ENCODE data around the gene QRSL1. TPM values are rescaled to one million over a fixed set of nuclear protein-coding genes. Genes with fewer than 3 reads are reported as not detected.
A peak's percentile ranks its signal among the peaks of the same experiment; 100 is the strongest.

QRSL1 gene
- total RNA-seq, 4 donors from 2014 or later = 8.2 to 19.8 (median 12.8) TPM

DNA sequence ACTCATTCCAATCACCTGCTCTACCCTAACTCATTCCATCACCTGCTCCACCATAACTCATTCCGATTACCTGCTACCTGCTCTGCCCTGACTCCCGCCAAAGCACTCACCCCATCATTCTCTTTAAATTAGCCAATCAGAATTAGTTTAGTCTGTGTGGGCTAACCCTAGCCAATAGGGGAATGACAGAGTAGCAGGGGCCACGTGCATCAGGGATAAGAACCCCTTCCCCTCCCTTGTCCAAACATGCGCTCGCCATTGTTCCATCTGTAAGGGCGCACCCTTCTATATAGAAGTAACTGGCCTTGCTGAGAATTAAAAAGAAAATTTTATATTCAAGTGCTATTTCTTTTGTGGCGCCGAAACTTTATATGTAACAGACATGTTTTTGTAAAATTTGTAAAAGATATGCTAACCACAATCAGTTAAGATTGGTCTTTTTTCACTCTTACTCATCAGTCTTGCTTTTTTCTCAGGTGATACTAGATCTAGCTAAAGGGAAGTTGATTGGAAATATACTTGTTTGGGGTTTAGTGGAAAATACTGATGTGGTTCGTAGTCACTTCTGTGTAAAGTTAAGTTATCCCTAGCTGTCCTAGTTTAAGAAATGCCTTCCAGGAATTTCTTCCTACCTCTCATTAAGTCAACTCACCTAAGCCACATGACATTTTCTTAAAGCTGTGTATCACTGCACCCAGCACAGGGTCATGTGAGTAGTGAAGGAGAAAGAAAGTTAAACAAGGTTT lies 16.5 kb upstream of the QRSL1 start:
- Histone ChIP-seq H3K27ac (no peak overlapping the region), H3K4me3 (no peak overlapping the region), H3K27me3 (no peaks in the 10 kb centered on the region), H3K9me3 (no peaks in the 10 kb centered on the region), H3K36me3 (no peaks in the 10 kb centered on the region), H3K4me1 (no peaks in the 10 kb centered on the region)
- no peak for TF ChIP-seq POLR2A (IDR thresholded peaks at IDR 0.05)
- TF ChIP-seq, protein P1, sequence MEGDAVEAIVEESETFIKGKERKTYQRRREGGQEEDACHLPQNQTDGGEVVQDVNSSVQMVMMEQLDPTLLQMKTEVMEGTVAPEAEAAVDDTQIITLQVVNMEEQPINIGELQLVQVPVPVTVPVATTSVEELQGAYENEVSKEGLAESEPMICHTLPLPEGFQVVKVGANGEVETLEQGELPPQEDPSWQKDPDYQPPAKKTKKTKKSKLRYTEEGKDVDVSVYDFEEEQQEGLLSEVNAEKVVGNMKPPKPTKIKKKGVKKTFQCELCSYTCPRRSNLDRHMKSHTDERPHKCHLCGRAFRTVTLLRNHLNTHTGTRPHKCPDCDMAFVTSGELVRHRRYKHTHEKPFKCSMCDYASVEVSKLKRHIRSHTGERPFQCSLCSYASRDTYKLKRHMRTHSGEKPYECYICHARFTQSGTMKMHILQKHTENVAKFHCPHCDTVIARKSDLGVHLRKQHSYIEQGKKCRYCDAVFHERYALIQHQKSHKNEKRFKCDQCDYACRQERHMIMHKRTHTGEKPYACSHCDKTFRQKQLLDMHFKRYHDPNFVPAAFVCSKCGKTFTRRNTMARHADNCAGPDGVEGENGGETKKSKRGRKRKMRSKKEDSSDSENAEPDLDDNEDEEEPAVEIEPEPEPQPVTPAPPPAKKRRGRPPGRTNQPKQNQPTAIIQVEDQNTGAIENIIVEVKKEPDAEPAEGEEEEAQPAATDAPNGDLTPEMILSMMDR (IDR thresholded peaks at IDR 0.05) = no peak
- no peak for DNase-seq

DNA sequence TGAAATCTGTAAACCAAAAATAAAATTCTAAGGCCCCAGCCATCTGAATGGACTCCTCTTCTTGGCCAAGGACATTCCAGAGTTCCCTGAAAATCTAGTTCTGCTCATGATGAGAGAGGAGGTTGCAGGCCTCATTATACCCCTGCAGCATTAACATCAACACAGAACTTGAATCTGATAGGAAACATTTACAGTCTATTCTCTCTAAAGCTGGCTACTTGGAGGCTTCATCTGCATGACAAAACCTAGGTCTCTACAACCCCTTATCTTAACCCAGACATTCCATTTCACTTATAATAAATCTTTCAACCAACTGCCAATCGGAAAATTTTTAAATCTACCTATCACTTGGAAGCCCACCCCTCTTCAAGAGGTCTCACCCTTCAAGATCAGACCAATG lies 15.8 kb upstream of the QRSL1 start:
- Histone ChIP-seq H3K27ac (peak overlapping the region in 1 of 4 donors; percentile 6), H3K36me3 (peaks cover 0 to under 1% (median 0%) of the 10 kb centered on the region in 3 donors), H3K4me1 (no peaks in the 10 kb centered on the region), H3K27me3 (no peaks in the 10 kb centered on the region), H3K9me3 (no peaks in the 10 kb centered on the region), H3K4me3 (no peak overlapping the region)
- DNase-seq = no peak
- TF ChIP-seq, protein P1 (IDR thresholded peaks at IDR 0.05) = no peak
- no peak for TF ChIP-seq POLR2A (IDR thresholded peaks at IDR 0.05)

- Histone ChIP-seq H3K4me1 (no peaks in the 10 kb centered on the region), H3K9me3 (no peaks in the 10 kb centered on the region), H3K27ac (peak overlapping the region in 1 of 4 donors; percentile 6), H3K36me3 (peaks cover 0 to 6% (median 0%) of the 10 kb centered on the region in 3 donors), H3K4me3 (no peak overlapping the region), H3K27me3 (no peaks in the 10 kb centered on the region)
- TF ChIP-seq, protein P1 (IDR thresholded peaks at IDR 0.05) = no peak
- no peak for TF ChIP-seq POLR2A (IDR thresholded peaks at IDR 0.05)
- DNase-seq = no peak
Observed at GRCh38 chr6:106614166-106614565, 15.2 kb upstream of the QRSL1 start.

DNA sequence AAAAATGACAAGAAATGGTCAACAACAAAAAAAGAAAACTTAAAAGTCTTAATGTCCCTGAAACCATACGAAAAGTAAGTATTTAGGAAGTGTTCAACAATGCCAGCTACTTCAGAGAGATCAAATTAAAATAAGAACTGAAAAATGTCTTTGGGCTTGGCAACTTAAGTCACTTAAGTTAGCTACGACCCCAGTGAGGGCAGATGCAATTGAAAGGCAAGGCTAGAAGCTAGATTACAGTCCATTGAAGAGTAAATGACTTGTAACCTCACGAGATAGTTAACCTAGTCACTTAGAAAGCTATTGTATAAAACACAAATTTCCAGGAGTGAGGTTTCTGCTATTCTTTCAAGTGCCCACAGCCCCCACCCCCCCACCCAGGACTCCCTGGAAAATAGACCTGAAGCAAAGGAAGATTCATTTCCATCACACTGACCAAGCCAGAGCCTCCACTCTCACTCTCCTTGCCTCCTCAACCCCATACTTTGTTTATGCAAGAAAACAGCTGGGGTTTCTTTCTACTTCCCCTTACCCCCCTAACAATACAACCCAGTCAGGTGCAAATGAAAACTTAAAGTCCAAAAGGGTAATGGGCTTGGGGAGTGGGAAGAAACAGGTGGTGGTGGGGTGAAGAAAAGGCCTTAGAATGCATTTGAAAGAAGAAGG lies 14.7 kb upstream of the QRSL1 start:
- no peak for DNase-seq
- Histone ChIP-seq H3K4me1 (no peaks in the 10 kb centered on the region), H3K4me3 (no peak overlapping the region), H3K27ac (peak overlapping the region in 1 of 4 donors; percentile 6), H3K9me3 (no peaks in the 10 kb centered on the region), H3K27me3 (no peaks in the 10 kb centered on the region), H3K36me3 (peaks cover 0 to 6% (median 0%) of the 10 kb centered on the region in 3 donors)
- TF ChIP-seq, protein P1 (IDR thresholded peaks at IDR 0.05) = no peak
- no peak for TF ChIP-seq POLR2A (IDR thresholded peaks at IDR 0.05)

GRCh38 chr6:106617302-106617701 lies 12.1 kb upstream of the QRSL1 start:
- DNase-seq = no peak

More at GRCh38 chr6:106617302-106617701, 12.1 kb upstream of the QRSL1 start:
- H3K27ac ChIP-seq = no peak overlapping the region
- H3K36me3 ChIP-seq = peaks cover 0 to 9% (median 0%) of the 10 kb centered on the region in 3 donors
- H3K4me1 ChIP-seq = no peaks in the 10 kb centered on the region
- no peaks in the 10 kb centered on the region for H3K27me3 ChIP-seq
- H3K9me3 ChIP-seq = no peaks in the 10 kb centered on the region
- TF ChIP-seq POLR2A (IDR thresholded peaks at IDR 0.05) = no peak
- TF ChIP-seq, protein P1 (IDR thresholded peaks at IDR 0.05) = no peak
- H3K4me3 ChIP-seq = no peak overlapping the region
